Epithelial cell of proximal tubule (primary cell): ENCODE measurements around the gene NTSR2. TPM values are rescaled to one million over a fixed set of nuclear protein-coding genes. Genes with fewer than 3 reads are reported as not detected.

ENCODE experiments used
- DNase-seq: peaks from one replicate; pipeline ENCODE4 v3.0.0-alpha.2; 2011; ENCODE audit warnings: low read depth
- H3K4me3 ChIP-seq: 2 replicates; pipeline ENCODE4 v1.5.1; 2011; ENCODE audit warnings: low read depth, mild to moderate bottlenecking, low read length
- total RNA-seq: library from RNA; depleted of rRNA; stranded (reverse); fragments of >200 nt; gene quantifications from 2 replicates; pipeline ENCODE4 v1.2.3, GENCODE V29; 2015
- TF ChIP-seq, protein P1 (sequence below): conservative IDR thresholded peaks from 2 replicates; pipeline ENCODE4 v1.5.1; 2012; ENCODE audit warnings: low read depth, mild to moderate bottlenecking, low read length

NTSR2 gene
- total RNA-seq, 1 donor from 2014 or later, result not detected

DNA sequence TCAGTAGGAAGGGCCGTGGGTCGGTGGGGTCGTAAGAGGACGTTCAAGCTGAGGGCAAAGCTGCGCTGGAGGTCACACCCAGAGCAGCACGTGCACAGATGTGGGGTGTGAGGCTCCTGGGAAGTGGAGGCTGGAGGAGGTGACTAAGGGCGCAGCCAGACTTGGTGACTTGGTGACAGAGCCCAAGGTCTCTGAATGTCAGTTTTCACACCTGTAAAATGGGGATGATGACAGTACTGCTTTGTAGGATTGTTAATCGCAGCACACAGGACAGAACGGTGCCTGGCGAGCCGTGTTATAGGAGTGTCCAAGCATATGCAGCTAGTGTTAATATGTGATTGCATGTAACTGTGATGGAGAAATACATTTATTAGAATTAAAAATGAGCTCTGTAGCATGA is 40.8 kb downstream of the NTSR2 start:
- TF ChIP-seq, protein P1, sequence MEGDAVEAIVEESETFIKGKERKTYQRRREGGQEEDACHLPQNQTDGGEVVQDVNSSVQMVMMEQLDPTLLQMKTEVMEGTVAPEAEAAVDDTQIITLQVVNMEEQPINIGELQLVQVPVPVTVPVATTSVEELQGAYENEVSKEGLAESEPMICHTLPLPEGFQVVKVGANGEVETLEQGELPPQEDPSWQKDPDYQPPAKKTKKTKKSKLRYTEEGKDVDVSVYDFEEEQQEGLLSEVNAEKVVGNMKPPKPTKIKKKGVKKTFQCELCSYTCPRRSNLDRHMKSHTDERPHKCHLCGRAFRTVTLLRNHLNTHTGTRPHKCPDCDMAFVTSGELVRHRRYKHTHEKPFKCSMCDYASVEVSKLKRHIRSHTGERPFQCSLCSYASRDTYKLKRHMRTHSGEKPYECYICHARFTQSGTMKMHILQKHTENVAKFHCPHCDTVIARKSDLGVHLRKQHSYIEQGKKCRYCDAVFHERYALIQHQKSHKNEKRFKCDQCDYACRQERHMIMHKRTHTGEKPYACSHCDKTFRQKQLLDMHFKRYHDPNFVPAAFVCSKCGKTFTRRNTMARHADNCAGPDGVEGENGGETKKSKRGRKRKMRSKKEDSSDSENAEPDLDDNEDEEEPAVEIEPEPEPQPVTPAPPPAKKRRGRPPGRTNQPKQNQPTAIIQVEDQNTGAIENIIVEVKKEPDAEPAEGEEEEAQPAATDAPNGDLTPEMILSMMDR, result no peak
- no peak for DNase-seq
- H3K4me3 ChIP-seq, result no peak overlapping the region

DNA sequence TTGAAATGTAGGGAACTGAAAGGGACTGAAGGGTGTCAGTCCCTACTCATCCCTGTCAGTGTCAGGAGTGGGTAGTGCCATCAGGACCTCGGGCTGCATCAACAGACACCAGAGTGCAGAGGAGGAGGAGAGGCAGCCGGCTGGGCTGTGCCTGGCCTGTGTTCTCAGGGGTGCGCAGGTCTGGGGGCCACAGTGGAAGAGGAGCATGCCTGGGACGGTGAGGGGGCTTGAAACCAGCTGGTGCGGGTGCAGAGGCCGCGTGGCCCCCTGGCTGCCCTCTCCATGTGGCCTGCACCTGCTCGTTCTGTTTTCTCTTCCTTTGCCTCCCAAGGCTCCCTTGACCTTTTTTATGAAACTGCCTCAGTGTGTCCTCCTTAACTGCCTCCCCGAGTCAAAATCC is 41.3 kb downstream of the NTSR2 start:
- no peak for DNase-seq
- no peak overlapping the region for H3K4me3 ChIP-seq
- TF ChIP-seq, protein P1, result no peak

DNA sequence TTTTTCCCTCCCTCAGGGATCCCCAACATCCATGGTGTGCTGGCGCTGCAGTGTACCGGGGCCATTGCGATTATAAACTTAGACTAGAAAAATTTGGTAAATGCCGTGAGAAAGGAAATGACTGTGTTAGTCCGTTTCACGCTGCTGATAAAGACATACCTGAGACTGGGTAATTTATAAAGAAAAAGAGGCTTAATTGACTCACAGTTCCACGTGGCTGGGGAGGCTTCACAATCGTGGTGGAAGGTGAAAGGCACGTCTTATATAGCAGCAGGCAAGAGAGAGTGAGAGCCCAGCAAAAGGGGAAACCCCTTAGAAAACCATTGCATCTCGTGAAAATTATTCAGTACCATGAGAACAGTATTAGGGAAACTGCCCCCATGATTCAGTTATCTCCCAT is 44.3 kb downstream of the NTSR2 start:
- TF ChIP-seq, protein P1, result no peak
- no peak for DNase-seq
- H3K4me3 ChIP-seq, result no peak overlapping the region

DNA sequence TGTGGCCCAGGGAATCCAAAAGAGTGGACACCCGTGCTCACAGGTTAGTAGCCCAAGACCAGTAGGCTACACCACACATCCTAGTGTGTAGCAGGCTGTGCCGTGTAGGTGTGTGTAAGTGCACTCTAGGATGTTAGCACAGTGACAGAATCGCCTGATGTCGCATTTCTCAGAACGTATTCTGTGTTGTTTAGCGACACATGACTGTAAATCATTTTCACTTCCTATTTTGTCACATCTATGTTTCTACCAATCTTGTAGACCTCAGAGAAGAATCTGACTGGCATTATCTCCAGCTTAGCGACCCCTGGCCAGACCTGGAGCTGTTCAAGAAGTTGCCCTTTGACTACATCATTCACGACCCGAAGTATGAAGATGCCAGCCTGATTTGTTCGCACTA is 45.1 kb downstream of the NTSR2 start:
- DNase-seq, result no peak
- H3K4me3 ChIP-seq, result no peak overlapping the region
- TF ChIP-seq, protein P1, result no peak

DNA sequence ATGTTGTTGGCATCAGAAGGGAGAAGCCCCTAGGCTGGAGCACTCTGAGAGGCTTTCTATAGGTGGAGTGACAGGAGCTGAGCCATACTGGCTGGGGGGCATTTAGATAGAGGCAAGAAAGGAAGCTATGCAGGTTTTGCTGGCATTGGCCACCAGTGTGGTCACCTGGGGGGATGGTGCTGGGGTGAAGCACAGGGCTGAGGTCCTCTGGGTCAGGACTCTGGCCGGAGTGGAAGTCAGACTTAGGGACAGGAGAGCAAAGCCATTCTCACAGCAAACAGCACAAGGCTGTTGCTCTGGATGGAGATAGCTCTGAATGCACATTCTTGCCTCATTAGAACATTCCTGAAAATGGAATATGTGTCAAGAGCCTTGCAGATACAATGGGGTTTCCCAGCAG is 47.4 kb downstream of the NTSR2 start:
- DNase-seq, result no peak
- TF ChIP-seq, protein P1, result no peak
- no peak overlapping the region for H3K4me3 ChIP-seq

DNA sequence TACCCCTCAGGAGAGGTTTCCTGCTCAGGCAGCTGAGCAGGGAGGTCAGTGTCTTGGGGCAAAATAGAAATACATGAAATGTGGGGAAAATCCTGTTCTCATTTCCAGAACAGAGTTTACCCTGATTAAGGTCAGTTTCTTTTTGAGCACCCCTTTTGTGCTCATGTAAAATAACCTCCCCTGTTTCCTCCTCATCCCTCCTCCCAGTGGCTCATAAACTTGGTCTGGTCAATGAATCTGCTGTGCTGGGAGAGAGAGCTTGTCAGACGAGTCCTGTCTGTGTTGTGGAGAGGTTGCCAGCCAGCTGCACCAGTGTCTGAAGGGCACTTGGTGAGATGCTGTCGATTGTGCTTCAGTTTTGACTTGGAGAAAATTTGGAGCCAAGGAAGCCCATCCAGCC is 48.6 kb downstream of the NTSR2 start:
- no peak for DNase-seq
- TF ChIP-seq, protein P1, result no peak

DNA sequence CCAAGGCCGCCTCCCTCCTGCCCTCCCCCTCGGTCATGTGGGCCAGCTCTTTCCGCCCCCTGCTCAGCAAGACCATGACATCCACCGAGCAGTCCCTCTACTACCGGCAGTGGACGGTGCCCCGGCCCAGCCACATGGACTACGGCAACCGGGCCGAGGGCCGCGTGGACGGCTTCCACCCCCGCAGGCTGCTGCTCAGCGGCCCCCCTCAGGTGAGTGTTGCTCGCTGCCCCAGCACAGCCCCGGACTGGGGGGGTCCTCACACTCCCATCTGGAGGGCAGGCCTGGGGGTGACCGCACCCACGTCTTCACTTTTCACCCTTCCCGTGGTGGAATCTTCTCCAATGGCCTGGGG is 51.3 kb downstream of the NTSR2 start:
- TF ChIP-seq, protein P1, result no peak
- DNase-seq, result no peak
- no peak overlapping the region for H3K4me3 ChIP-seq

More for the DNA sequence above, 48.6 kb downstream of the NTSR2 start:
- H3K4me3 ChIP-seq, result no peak overlapping the region
